GM12891 (cell line): Measurements from ENCODE around the gene DGCR6.
A peak's percentile ranks its signal among the peaks of the same experiment; 100 is the strongest.
"Not testable (repeated sequence)": the region's sequence is repeated elsewhere in the genome, so short reads cannot be mapped to it uniquely, and the experiment has no call there.

Experiments
- DNase-seq: peaks from one replicate; pipeline ENCODE4 v3.0.0; 2011; ENCODE audit warnings: low spot score; ENCODE audit not compliant: insufficient read length
- FAIRE-seq: peaks from 2 replicates; lab custom pipeline; 2011; peaks lifted over from hg19 to GRCh38; lab: Jason Lieb, UNC
- PAX5 ChIP-seq: IDR thresholded peaks from 2 replicates; pipeline ENCODE4 v1.6.1; 2011; ENCODE audit warnings: low read length, moderate library complexity, mild to moderate bottlenecking; ENCODE audit not compliant: insufficient read depth, severe bottlenecking
- POLR2A ChIP-seq: IDR thresholded peaks from 2 replicates; pipeline ENCODE4 v1.6.1; 2011; ENCODE audit warnings: low read depth, low read length, control low read depth
- POLR2AphosphoS5 ChIP-seq: IDR thresholded peaks from 2 replicates; pipeline ENCODE4 v1.6.1; 2011; ENCODE audit warnings: low read depth, low read length, control low read depth
- POU2F2 ChIP-seq: IDR thresholded peaks from 2 replicates; pipeline ENCODE4 v1.6.1; 2011; ENCODE audit warnings: low read depth, mild to moderate bottlenecking, control low read depth, low read length, moderate library complexity
- SPI1 ChIP-seq: IDR thresholded peaks from 2 replicates; pipeline ENCODE4 v1.6.1; 2011; ENCODE audit warnings: low read depth, low read length, control low read depth
- TAF1 ChIP-seq: IDR thresholded peaks from 2 replicates; pipeline ENCODE4 v1.6.1; 2011; ENCODE audit warnings: low read depth, low read length, control low read depth

DGCR6 gene

GRCh38 chr22:18950141-18950540, 44.0 kb downstream of the DGCR6 start:
- DNase-seq: no peak
- TF ChIP-seq PAX5 (no peak), POU2F2 (no peak), SPI1 (no peak), POLR2AphosphoS5 (no peak), POLR2A (no peak), TAF1 (no peak)
- no peak for FAIRE-seq

- no peak for FAIRE-seq
These were observed 45.9 kb downstream of the DGCR6 start for GRCh38 chr22:18952022-18952421.

GRCh38 chr22:18953128-18953527, 47.0 kb downstream of the DGCR6 start:
- peak; percentile 62 for FAIRE-seq
- not testable (repeated sequence) for DNase-seq

More at GRCh38 chr22:18952022-18952421, 45.9 kb downstream of the DGCR6 start:
- no peak for DNase-seq
- TF ChIP-seq POLR2A: no peak
- no peak for TF ChIP-seq POU2F2
- no peak for TF ChIP-seq PAX5
- TF ChIP-seq TAF1: no peak
- TF ChIP-seq SPI1: no peak
- no peak for TF ChIP-seq POLR2AphosphoS5

- DNase-seq (peak; percentile 83), FAIRE-seq (peak; percentile 90)
These were observed 48.3 kb downstream of the DGCR6 start for GRCh38 chr22:18954303-18954989.

- FAIRE-seq: no peak
- no peak for TF ChIP-seq TAF1
- TF ChIP-seq POLR2A: no peak
- no peak for TF ChIP-seq SPI1
- no peak for TF ChIP-seq POU2F2
- no peak for DNase-seq
These were observed 49.0 kb downstream of the DGCR6 start for GRCh38 chr22:18954990-18955571.

- no peak for FAIRE-seq
- no peak for DNase-seq
- TF ChIP-seq SPI1: no peak
- TF ChIP-seq POLR2A: no peak
- TF ChIP-seq PAX5: no peak
- no peak for TF ChIP-seq POU2F2
- TF ChIP-seq POLR2AphosphoS5: no peak
- no peak for TF ChIP-seq TAF1
These were observed 49.6 kb downstream of the DGCR6 start for GRCh38 chr22:18955696-18956095.

GRCh38 chr22:18956121-18956895, 50.2 kb downstream of the DGCR6 start:
- FAIRE-seq, DNase-seq: not testable (repeated sequence)

GRCh38 chr22:18956956-18957355, 50.8 kb downstream of the DGCR6 start:
- not testable (repeated sequence) for FAIRE-seq, DNase-seq

- FAIRE-seq, DNase-seq: not testable (repeated sequence)
These were observed 51.7 kb downstream of the DGCR6 start for GRCh38 chr22:18957621-18958320.

- not testable (repeated sequence) for FAIRE-seq, DNase-seq
These were observed 52.2 kb downstream of the DGCR6 start for GRCh38 chr22:18958321-18958705.

- not testable (repeated sequence) for DNase-seq, FAIRE-seq
These were observed 52.6 kb downstream of the DGCR6 start for GRCh38 chr22:18958738-18959137.

- not testable (repeated sequence) for DNase-seq, FAIRE-seq
These were observed 53.1 kb downstream of the DGCR6 start for GRCh38 chr22:18959266-18959665.

- not testable (repeated sequence) for FAIRE-seq, DNase-seq
These were observed 53.6 kb downstream of the DGCR6 start for GRCh38 chr22:18959741-18960140.

GRCh38 chr22:18960166-18960820, 54.2 kb downstream of the DGCR6 start:
- FAIRE-seq, DNase-seq: not testable (repeated sequence)

GRCh38 chr22:18961201-18961600, 55.1 kb downstream of the DGCR6 start:
- FAIRE-seq, DNase-seq: not testable (repeated sequence)
